GM12878 (cell line): ENCODE data around the gene FOLR2. TPM values are rescaled to one million over a fixed set of nuclear protein-coding genes. Genes with fewer than 3 reads are reported as not detected.
A peak's percentile ranks its signal among the peaks of the same experiment; 100 is the strongest.

ENCODE experiments used
- ATAC-seq: fragments of 200-7000 bp; cut with Tn5 transposase; 3 replicates; pipeline ENCODE4 v1.9.1; 2020; ENCODE audit warnings: mild to moderate bottlenecking, moderate library complexity
- BruUV-seq: library from RNA; stranded (reverse); fragments of 400-500 nt; replicated peaks from 2 replicates; lab custom pipeline; 2021; lab: Mats Ljungman, UMichigan
- CTCF ChIA-PET: fragments of 300-600 bp; sonication (Branson Sonifier 250); formaldehyde crosslinking; extraction: SDS; loops from one replicate; lab custom pipeline; 2021; ENCODE audit warnings: inconsistent platforms; lab: Yijun Ruan, JAX
- POLR2A ChIA-PET: fragments of 350-600 bp; formaldehyde crosslinking; extraction: SDS; loops from one replicate; lab custom pipeline; 2021; ENCODE audit warnings: inconsistent platforms; lab: Charles Lee
- RAD21 ChIA-PET: fragments of 300-600 bp; sonication (Branson Sonifier 250); formaldehyde crosslinking; loops from one replicate; lab custom pipeline; 2023; ENCODE audit warnings: antibody characterized with exemption; ENCODE audit not compliant: unreplicated experiment; lab: Charles Lee
- SMC1A ChIA-PET: fragments of 300-600 bp; sonication (Branson Sonifier 250); formaldehyde crosslinking; loops from one replicate; lab custom pipeline; 2023; ENCODE audit not compliant: unreplicated experiment, uncharacterized antibody; lab: Charles Lee
- DNase-seq: peaks from one replicate; pipeline ENCODE4 v3.0.0-alpha.2; 2011; ENCODE audit warnings: low read depth, low spot score
- FAIRE-seq: peaks from 3 replicates; lab custom pipeline; 2011; peaks lifted over from hg19 to GRCh38; lab: Jason Lieb, UNC
- H2AFZ ChIP-seq: 2 replicates; pipeline ENCODE4 v1.6.0; 2011; ENCODE audit warnings: low read depth, low read length, control low read depth; ENCODE audit not compliant: control insufficient read depth
- H3K27ac ChIP-seq: 2 replicates; pipeline ENCODE4 v1.5.1; 2011; ENCODE audit warnings: control low read depth; ENCODE audit not compliant: control insufficient read depth, insufficient read depth
- H3K27me3 ChIP-seq, 2 experiments: replicated peaks in 1 of 2; 2 replicates each; pipeline versions ENCODE4 v1.6.0 to v1.6.1; 2011; ENCODE audit warnings: low read length in 1 of 2; ENCODE audit not compliant: control insufficient read depth in 2 of 2, insufficient read depth in 2 of 2
- H3K36me3 ChIP-seq, 2 experiments: 2 replicates each; pipeline ENCODE4 v1.5.1; 2011; ENCODE audit warnings: low read length in 1 of 2; ENCODE audit not compliant: control insufficient read depth in 2 of 2, insufficient read depth in 2 of 2
- H3K4me1 ChIP-seq: 2 replicates; pipeline ENCODE4 v1.6.1; 2011; ENCODE audit warnings: mild to moderate bottlenecking, low read length, moderate library complexity, mixed read lengths; ENCODE audit not compliant: control insufficient read depth, insufficient read depth
- H3K4me2 ChIP-seq: 2 replicates; pipeline ENCODE4 v1.6.0; 2011; ENCODE audit warnings: control low read depth; ENCODE audit not compliant: control insufficient read depth, insufficient read depth
- H3K4me3 ChIP-seq: fragments of 200-600 bp; sonication (generic); 2 replicates; pipeline ENCODE4 v1.5.1; 2016
- H3K79me2 ChIP-seq: 2 replicates; pipeline ENCODE4 v1.6.0; 2011; ENCODE audit warnings: low read length; ENCODE audit not compliant: control insufficient read depth, insufficient read depth
- H3K9ac ChIP-seq: 2 replicates; pipeline ENCODE4 v1.8.0; 2011; ENCODE audit warnings: low read length, control low read depth, mixed read lengths; ENCODE audit not compliant: control insufficient read depth, insufficient read depth
- H3K9me3 ChIP-seq: replicated peaks from 3 replicates; pipeline ENCODE4 v1.5.1; 2011; ENCODE audit warnings: mild to moderate bottlenecking, low read length; ENCODE audit not compliant: control insufficient read depth, insufficient read depth
- H4K20me1 ChIP-seq: 2 replicates; pipeline ENCODE4 v1.6.0; 2011; ENCODE audit not compliant: control insufficient read depth, insufficient read depth
- CREB1 ChIP-seq: IDR thresholded peaks from 2 replicates; pipeline ENCODE4 v1.6.1; 2012; ENCODE audit warnings: low read depth, mild to moderate bottlenecking, inconsistent platforms
- CTCF ChIP-seq, 3 experiments: IDR thresholded peaks in 2 of 3; conservative IDR thresholded peaks in 1 of 3; 2 replicates each; pipeline ENCODE4 v1.5.1; 2011; ENCODE audit warnings: low read depth in 3 of 3, low read length in 3 of 3, mild to moderate bottlenecking in 3 of 3, control low read depth in 2 of 3, moderate library complexity in 2 of 3, inconsistent platforms in 1 of 3, mixed read lengths in 1 of 3; ENCODE audit not compliant: control insufficient read depth in 2 of 3, insufficient read depth in 1 of 3; ENCODE audit errors: extremely low read depth in 1 of 3
- IKZF1 ChIP-seq: fragments of 450-650 bp; conservative IDR thresholded peaks from 2 replicates; pipeline ENCODE4 v1.6.1; 2017; ENCODE audit warnings: antibody characterized with exemption, mild to moderate bottlenecking
- PML ChIP-seq: IDR thresholded peaks from 2 replicates; pipeline ENCODE4 v1.6.1; 2012; ENCODE audit warnings: low read length, inconsistent platforms
- POLR2A ChIP-seq: IDR thresholded peaks from 2 replicates; pipeline ENCODE4 v1.6.1; 2011; ENCODE audit warnings: low read depth, mild to moderate bottlenecking, low read length
- RAD21 ChIP-seq: IDR thresholded peaks from 2 replicates; pipeline ENCODE4 v1.6.1; 2011; ENCODE audit warnings: mild to moderate bottlenecking, low read depth, low read length, moderate library complexity; ENCODE audit not compliant: insufficient read depth
- RFX5 ChIP-seq: IDR thresholded peaks from 2 replicates; pipeline ENCODE4 v1.6.1; 2011; ENCODE audit warnings: low read depth, low read length, improper control_type of control experiment
- SMC3 ChIP-seq: IDR thresholded peaks from 2 replicates; pipeline ENCODE4 v1.6.1; 2011; ENCODE audit warnings: low read length, improper control_type of control experiment, borderline replicate concordance
- YY1 ChIP-seq: IDR thresholded peaks from 2 replicates; pipeline ENCODE4 v1.6.1; 2011; ENCODE audit warnings: low read depth, mild to moderate bottlenecking, low read length
- ZBTB33 ChIP-seq: fragments of 450-650 bp; IDR thresholded peaks from 2 replicates; pipeline ENCODE4 v1.6.1; 2017; ENCODE audit warnings: mild to moderate bottlenecking
- WGBS: methylation state at CpG from one replicate; pipeline ENCODE4 v1.1.6; 2016; ENCODE audit warnings: low lambda C conversion rate; ENCODE audit not compliant: insufficient replicate concordance, insufficient coverage; ENCODE audit errors: missing lambda C conversion rate; 5-methylcytosine and 5-hydroxymethylcytosine counted together
- in situ Hi-C: fragments of 300-500 bp; cut with MboI; formaldehyde crosslinking; loops from 9 replicates; pipeline ENCODE4 v1.14.3; 2018; ENCODE audit warnings: mixed read lengths
- intact Hi-C: fragments of 100-400 bp; cut with micrococcal nuclease; formaldehyde crosslinking; loops from one replicate; pipeline ENCODE4 v1.14.2; 2022; ENCODE audit not compliant: unreplicated experiment
- polyA plus RNA-seq, 11 experiments: library from polyadenylated mRNA; depleted of rRNA in 4 of 11; unstranded in 6 of 11; stranded (reverse) in 5 of 11; fragments of >200 nt; fragmentation: Nextera tagmentation in 4 of 11; fragmentation: Illumina TruSeq in 1 of 11; extraction: Ambion mirVana in 4 of 11; extraction: Trizol in 1 of 11; gene quantifications; 1 replicate in 1 of 11; 2 replicates in 10 of 11; pipeline versions ENCODE4 v1.2.1 to v1.2.3, GENCODE V29; 2011 to 2016; ENCODE audit warnings: inconsistent platforms in 2 of 11, missing spikeins in 2 of 11, low read depth in 1 of 11
- total RNA-seq, 4 experiments: library from RNA; depleted of rRNA in 3 of 4; stranded (reverse); fragments of >200 nt in 3 of 4; fragmentation: Illumina TruSeq in 1 of 4; extraction: Trizol in 1 of 4; gene quantifications; 2 replicates each; pipeline versions ENCODE4 v1.2.1 to v1.2.3, GENCODE V29; 2013 to 2021

The FOLR2 gene
- total and polyA plus RNA-seq, 10 of the 15 experiments (the other 5 are each of a cell fraction or from before 2014, with no cell fraction given), result 0.10 to 11.1 (median 1.9) TPM

GRCh38 chr11:72238040-72238450 is 21.5 kb downstream of the FOLR2 start:
- Histone ChIP-seq H4K20me1 (no peaks in the 10 kb centered on the region; the same call in 1 of the 2 replicates), H3K9ac (no peak overlapping the region), H3K27me3 (peaks cover 5 to 11% of the 10 kb centered on the region in 2 experiments; a peak in 3 of 4 replicates), H3K9me3 (no peaks in the 10 kb centered on the region), H2AFZ (no peak overlapping the region), H3K36me3 (peaks cover 5 to 9% of the 10 kb centered on the region in 2 experiments; a peak in 3 of 4 replicates), H3K4me2 (no peak overlapping the region), H3K79me2 (no peaks in the 10 kb centered on the region), H3K27ac (no peak overlapping the region), H3K4me3 (no peak overlapping the region), H3K4me1 (peaks cover 4% of the 10 kb centered on the region)
- FAIRE-seq (no peak), ATAC-seq (peak; percentile 76), DNase-seq (no peak)
- ChIA-PET CTCF (interaction anchor here (0.6 to 2.0 kb wide), 14 partner anchors 10 to 213 kb away, joined by 3 to 9 read pairs (median 4); no protein-coding TSS in a partner anchor), RAD21 (interaction anchor here (0.5 to 1.0 kb wide), 4 partner anchors 13 to 256 kb away, joined by 3 to 5 read pairs (median 3); partner anchors contain the start of gene INPPL1), POLR2A (interaction anchor here (0.5 kb wide), 1 partner anchor 236 kb away, joined by 3 read pairs; no protein-coding TSS in a partner anchor), SMC1A (interaction anchor here (0.9 to 1.4 kb wide), 5 partner anchors 15 to 193 kb away, joined by 3 to 8 read pairs (median 4); no protein-coding TSS in a partner anchor)
- WGBS, result 58% methylated on average over 16 of the region's 16 CpGs
- in situ Hi-C loops, result no loop called here
- BruUV-seq, result no TSS peak
- TF ChIP-seq CREB1 (0 out of 2 replicates have a peak, but pooled peaks have one; percentile 29), RAD21 (peak; percentile 63), RFX5 (no peak), SMC3 (peak; percentile 65), IKZF1 (peak; percentile 11; the same call in 1 of the 2 replicates), PML (no peak), ZBTB33 (peak; percentile 100), CTCF (IDR thresholded peaks at IDR 0.05 in 2 of 3, conservative IDR thresholded peaks at IDR 0.05 in 1 of 3; ENCODE audit: control insufficient read depth in 2 of 3, extremely low read depth in 1 of 3, insufficient read depth in 1 of 3, low read depth in 3 of 3, low read length in 3 of 3) (peak; percentile 52 to 84 (median 74)), YY1 (peak; percentile 44; the same call in 1 of the 2 replicates), POLR2A (0 out of 2 replicates have a peak, but pooled peaks have one; percentile 16)
- intact Hi-C loops, result loop anchor here (2.0 to 5.0 kb wide), 2 partner anchors 174 to 193 kb away; no protein-coding TSS in a partner anchor
